ENCODE measurements around the gene SHE.
"Not testable (repeated sequence)": the region's sequence is repeated elsewhere in the genome, so short reads cannot be mapped to it uniquely, and the experiment has no call there.

Gene SHE

GRCh38 chr1:154514066-154514553 lies 11.9 kb upstream of the SHE start:
- no peak for DNase-seq (ENCODE audit: low read depth in 2 of 2)

GRCh38 chr1:154512760-154513159 lies 10.5 kb upstream of the SHE start:
- no peak for DNase-seq (ENCODE audit: low read depth in 2 of 2)

GRCh38 chr1:154503898-154504297 lies 1.7 kb upstream of the SHE start:
- DNase-seq (ENCODE audit: low read depth in 2 of 2) = no peak

DNA sequence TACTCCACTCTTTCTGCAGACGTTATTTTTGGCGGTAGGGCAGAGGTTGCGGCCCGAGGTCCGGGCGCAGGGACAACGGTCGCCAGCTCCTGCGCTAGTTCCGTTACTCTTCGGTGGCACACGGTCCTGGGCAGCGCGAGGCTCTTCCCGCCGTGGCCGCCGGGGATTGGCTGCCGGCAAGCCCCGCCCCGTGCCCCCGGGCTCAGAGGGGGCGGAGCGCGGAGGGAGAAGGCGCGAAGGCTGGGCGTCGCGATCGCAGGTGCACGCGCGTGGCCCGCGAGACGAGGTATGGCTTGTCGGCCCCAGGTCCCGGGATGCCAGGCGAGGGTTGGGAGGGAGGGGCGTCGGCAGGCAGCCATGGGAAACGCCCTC lies 518 bp upstream of the SHE start:
- no peak for DNase-seq (ENCODE audit: low read depth in 2 of 2)

DNA sequence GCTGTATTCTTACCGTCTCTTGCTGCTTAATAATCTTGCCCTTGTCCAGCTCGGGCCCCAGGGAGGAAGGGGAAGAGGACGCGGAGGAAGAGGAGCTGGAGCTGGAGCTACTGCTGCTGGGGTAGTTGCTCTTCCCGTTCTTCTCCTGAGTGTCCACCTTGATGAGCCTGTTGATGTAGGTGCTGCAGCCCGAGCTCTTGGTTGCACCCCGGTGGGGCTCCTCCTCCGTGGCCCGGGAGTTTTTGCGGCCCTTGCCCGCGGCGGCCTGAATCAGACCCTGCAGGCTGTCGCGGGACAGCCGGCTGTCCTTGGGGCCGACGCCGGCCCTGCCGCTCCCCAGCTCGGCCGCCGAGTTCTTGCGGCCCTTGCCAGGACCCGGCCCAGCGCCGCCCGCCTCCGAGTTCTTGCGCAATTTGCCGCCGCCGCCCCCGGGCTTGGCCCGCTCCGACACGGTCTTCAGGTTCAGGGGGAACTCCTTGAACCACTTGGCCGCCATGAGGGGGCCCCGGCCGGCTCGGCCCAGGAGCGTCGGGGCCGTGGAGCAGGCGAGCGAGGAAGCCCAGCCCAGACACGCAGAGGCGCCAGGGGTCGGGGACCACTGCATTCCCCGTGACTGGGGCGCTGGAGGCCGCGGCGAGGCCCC lies 668 bp downstream of the SHE start:
- no peak for DNase-seq (ENCODE audit: low read depth in 2 of 2)

GRCh38 chr1:154500533-154500932 lies 1.7 kb downstream of the SHE start:
- no peak for DNase-seq (ENCODE audit: low read depth in 2 of 2)

- no peak for DNase-seq (ENCODE audit: low read depth in 2 of 2)
Observed at GRCh38 chr1:154499446-154499845, 2.8 kb downstream of the SHE start.

GRCh38 chr1:154497026-154497806 lies 5.0 kb downstream of the SHE start:
- no peak for DNase-seq (ENCODE audit: low read depth in 2 of 2)

DNA sequence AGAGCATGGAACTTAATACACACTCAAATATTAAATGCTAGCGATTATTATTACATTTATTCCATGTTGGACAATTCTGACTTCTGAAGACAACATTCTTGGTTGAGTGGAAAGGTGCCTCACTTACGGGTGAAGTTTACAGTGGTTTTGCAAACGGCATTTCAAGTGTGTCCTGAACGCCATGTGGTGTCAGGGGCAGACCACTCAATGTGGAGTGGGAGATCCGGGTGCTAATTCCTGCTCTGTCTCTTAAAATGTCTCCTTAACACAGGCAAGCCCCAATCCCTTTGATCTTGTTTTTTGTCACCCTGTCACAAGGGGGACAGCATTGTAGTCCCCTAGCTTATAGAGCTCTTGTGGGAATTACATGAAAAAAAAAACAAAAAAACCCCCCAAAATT lies 5.8 kb downstream of the SHE start:
- no peak for DNase-seq (ENCODE audit: low read depth in 2 of 2)

DNA sequence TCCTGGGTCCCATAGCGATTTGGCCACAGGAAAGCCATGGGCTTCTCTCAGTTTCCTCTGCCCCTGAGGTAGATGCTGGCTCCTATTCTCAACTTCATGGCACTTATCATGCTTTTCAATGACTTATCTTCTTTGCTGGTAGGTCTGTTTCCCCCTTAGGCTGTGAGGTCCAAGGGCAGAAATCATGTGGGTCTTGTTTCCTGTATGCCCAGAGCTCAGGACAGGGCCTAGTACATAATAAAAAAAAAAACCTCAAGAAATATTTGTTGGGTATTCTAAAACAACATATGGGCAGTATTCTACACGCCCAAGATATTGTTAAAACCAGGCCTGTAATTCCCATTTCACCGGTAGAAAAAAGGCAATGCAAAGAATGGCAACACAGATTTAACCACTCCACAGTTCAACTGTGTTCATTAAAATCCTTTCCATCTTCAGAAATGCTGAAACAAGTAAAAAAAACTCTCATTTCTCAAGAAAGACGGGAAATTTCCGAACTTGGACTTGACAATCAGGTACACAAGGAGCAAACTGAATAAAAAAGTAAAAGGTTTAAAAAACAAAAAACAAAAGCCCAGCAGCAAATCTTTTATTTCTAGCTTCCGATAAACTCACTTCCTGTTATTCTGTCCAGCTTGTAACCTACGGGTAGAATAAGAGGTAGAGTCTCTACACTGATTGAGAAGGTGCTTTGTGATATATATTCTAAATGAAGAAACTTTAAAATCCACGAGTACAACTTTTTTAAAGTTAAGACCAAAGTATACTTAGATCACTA lies 6.5 kb downstream of the SHE start:
- no peak for DNase-seq (ENCODE audit: low read depth in 2 of 2)

DNA sequence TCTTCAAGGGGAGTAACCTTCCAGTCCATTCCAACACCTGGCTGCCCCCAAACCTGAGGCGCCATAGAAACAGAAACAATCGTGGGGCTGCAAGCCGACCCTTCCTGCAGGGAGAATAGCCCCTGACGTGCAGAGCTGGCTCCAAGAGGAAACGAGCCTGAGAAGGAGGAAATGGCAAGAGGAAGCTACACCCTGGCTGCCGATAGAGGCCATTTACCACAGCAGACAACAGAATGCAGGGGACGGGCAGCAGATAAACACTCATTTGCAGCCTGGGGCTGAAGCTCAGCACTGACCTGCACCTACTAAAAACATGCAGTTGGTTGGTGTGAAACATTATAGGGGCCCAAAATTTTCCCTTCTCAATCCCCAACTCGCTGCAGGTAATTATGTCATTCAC lies 8.9 kb downstream of the SHE start:
- DNase-seq (ENCODE audit: low read depth in 2 of 2) = no peak

GRCh38 chr1:154492115-154492514 lies 10.1 kb downstream of the SHE start:
- no peak for DNase-seq (ENCODE audit: low read depth in 2 of 2)

DNA sequence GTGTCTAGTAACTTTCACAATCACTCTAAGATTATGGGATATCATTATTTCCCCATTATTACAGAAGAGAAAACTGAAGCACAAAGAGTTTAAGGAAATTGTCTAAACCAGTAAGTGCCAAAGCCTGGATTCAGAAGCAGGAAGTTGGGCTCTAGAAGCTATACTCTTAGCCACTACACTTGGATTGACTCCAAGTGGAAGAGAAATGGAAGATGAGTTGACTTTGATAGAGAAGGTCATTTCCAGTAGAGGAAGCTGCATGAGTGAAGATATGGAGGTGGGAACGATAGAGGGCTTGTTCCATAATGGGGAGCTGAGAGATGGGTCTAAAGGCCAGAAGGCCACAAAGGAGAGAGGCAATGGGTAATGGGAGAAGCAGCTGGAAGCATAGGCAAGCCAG lies 11.9 kb downstream of the SHE start:
- no peak for DNase-seq (ENCODE audit: low read depth in 2 of 2)

- DNase-seq (ENCODE audit: low read depth in 2 of 2) = no peak
Observed at GRCh38 chr1:154489695-154490274, 12.4 kb downstream of the SHE start.

DNA sequence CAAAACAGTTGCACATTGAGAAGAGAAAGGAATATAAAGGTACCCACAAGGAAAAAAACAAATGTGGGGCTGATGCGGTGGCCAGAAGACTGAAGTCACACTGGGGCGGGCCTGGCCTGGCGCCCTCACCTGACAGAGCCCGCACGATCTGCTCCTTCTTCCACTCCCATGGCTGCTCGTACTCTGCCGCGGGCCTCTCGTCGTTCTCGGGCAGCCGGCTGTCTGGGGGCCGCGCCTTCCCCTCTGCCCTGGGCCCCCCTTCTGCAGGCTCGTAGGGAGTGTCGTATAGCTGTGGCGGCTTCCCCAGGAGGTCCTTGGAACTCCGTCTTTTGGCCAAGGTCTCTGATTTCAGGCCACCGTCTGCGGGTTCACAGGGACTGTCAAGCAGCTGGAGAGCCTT lies 13.3 kb downstream of the SHE start:
- no peak for DNase-seq (ENCODE audit: low read depth in 2 of 2)

GRCh38 chr1:154486756-154487155 lies 15.5 kb downstream of the SHE start:
- DNase-seq (ENCODE audit: low read depth in 2 of 2) = not testable (repeated sequence)

DNA sequence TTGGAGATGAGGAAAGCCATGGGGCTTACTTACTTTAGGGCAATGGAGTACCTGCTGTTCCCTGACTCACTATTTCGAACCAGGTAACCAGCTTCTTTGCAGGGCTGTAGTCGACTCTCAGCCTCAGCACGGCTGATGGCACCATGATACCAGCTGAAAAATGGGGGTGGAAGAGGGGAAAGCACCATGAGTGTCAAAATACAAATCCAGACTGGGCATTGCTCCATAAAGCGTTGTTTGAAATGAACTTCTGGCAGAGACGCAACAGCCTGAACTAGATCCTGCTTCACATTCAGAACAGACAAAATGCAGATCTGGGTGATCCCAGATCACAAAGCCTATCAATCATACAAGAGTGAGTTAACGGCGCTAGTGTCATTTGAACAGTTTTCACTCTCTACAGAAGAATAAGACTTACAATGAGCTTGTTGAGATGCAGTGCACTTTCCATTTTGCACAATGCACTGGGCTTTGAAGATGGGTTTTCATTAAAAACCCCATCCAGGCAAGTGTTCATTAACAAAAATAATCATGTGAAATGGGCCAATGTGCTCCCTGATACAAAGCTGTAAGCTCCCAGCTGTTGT lies 16.2 kb downstream of the SHE start:
- no peak for DNase-seq (ENCODE audit: low read depth in 2 of 2)

DNA sequence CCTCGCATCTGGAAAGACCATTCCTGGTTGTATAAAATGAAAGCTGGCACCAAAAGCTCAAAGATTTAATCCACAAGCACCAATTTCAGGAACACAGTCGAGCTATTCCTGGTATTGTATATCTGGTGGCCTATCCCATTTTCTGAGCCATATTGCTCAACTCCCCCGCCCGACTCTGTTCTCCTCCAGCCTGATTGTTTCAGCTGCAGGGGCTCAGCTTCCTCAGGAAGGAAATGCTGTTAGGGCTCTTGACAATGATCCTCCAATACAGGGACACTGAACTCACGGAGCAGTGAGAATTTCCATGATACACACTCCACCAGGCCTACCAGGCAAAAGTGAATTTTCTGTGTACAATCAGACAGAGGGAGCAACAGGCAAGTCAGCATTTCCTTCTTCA lies 17.1 kb downstream of the SHE start:
- DNase-seq (ENCODE audit: low read depth in 2 of 2) = no peak

DNA sequence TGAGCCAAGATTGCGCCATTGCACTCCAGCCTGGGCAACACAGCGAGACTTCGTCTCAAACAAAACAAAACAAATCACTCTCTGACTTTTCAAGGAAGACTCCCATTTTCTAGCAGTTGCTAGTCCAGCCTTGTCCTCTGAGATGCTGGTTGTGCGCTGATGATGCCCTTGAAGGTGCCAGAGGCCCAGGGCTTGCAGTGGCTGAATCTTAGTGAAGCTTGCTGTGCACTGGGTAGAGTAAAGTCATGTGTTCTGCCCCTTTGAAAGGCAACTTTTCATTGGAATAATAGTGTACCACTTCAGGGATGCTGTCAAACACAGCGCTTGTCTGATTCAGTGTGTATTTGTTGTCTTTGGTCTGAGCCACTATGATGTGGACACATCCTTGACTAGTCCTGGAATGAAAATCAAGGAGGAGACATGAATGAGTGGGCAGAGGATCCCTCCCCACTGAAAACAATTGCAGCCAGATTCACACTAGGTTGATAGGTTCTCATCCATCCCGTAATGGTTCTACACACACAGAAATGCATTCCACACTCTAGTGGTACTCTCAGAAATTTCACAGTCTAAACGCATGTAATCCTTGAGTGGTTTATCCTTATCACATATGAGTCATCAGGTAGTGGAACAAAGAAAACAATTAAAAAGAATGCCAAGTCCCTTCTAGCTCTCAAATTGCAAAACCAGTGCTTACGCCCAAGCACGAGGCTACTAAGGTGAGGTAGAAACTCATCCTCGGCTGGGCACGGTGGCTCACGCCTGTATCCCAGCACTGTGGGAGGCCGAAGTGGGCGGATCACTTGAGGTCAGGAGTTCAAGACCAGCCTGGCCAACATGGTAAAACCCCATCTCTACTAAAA lies 18.0 kb downstream of the SHE start:
- no peak for DNase-seq (ENCODE audit: low read depth in 2 of 2)

GRCh38 chr1:154481053-154481452 lies 21.2 kb downstream of the SHE start:
- DNase-seq (ENCODE audit: low read depth in 2 of 2) = no peak
